NCI-H774 (cell line): ENCODE results near the gene ATP5PD.
A peak's percentile ranks its signal among the peaks of the same experiment; 100 is the strongest.
"Not testable (repeated sequence)": the region's sequence is repeated elsewhere in the genome, so short reads cannot be mapped to it uniquely, and the experiment has no call there.

Experiments used
- DNase-seq: peaks from one replicate; lab custom pipeline; 2025; lab: John Stamatoyannopoulos, UW

Gene ATP5PD

GRCh38 chr17:75020331-75021110 is 26.2 kb downstream of the ATP5PD start:
- DNase-seq: no peak

- no peak for DNase-seq
Observed at GRCh38 chr17:75019710-75020109, 27.1 kb downstream of the ATP5PD start.

DNA sequence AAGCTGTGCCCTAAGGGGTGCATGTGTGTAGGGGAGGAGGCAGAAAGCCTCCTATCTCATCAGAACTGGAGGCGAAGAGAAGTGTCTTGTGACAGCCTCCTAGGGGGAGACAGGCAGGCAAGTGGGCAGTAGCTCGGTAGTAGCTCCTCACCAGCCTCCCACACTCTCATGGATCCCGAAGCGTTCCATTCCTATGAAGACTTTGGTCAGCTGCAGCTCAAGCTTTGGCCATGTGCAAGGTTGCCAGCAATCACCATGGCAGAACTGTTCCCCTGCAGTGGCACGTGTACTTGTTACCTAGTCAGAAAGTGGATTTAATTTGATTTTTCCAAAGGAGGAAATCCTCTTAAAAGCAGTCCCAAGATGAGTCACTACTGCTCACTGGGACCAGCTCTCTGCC is 27.6 kb downstream of the ATP5PD start:
- DNase-seq: no peak

DNA sequence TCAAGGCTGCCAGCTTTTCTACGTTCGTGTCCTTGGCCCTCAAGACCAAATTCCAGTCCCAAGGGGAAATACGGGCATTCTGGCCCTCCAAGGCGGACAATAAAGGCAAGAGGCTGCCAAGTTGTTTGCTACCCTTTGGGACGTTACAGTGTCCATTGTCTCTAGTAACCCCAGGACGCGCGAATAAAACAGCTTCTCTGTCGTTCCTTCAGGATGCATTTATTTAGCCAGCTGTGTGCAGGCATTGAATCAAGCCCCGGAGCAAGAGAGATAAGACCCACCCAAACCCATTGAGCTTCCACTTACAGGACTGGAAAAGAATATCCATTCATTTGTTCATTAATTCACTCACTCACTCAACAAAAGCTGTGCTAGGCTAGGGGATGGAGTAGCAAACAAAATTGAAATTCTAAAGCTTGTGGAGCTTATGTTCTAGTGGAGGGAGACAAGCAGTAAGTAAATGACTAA is 33.6 kb downstream of the ATP5PD start:
- DNase-seq: no peak

DNA sequence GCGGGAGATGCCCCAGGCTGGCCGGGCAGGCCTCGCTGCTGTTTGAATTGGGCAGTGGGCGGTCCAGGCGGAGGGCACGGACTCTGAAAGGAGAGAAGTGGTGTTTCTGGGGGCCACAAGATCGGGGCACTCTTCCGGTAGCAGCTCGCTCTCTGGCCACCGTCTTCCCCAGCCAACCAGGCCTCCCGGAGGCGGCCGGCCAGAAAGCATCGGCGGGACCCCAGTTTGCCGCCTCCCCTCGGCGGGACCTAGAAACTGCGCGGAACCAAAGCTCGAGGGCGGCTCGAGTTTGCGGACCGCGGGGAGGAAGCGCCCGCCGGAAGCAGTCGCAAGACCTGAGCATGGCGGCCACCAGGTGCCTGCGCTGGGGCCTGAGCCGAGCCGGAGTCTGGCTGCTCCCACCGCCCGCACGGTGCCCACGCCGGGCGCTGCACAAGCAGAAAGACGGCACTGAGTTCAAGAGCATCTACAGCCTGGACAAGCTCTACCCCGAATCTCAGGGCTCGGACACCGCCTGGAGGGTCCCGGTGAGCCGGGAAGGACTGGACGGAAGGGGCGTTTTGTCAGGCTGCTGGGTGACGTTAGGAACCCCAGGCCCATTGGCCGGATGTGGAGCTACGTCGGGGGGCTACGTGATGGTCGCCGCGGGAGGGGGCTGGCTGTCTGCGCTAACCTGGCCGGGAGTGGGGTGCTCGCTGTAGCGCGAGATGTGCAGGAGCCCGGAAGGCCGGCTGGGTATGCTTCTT is 34.2 kb downstream of the ATP5PD start, which contains the start of gene MRPL58:
MRPL58 (plus strand) TSS at position 325 of the 746 bp plus-strand sequence; CDS start at position 342, 17 bp downstream.
- peak; percentile 90 for DNase-seq

- no peak for DNase-seq
Observed at GRCh38 chr17:75012096-75012345, 34.7 kb downstream of the ATP5PD start.

DNA sequence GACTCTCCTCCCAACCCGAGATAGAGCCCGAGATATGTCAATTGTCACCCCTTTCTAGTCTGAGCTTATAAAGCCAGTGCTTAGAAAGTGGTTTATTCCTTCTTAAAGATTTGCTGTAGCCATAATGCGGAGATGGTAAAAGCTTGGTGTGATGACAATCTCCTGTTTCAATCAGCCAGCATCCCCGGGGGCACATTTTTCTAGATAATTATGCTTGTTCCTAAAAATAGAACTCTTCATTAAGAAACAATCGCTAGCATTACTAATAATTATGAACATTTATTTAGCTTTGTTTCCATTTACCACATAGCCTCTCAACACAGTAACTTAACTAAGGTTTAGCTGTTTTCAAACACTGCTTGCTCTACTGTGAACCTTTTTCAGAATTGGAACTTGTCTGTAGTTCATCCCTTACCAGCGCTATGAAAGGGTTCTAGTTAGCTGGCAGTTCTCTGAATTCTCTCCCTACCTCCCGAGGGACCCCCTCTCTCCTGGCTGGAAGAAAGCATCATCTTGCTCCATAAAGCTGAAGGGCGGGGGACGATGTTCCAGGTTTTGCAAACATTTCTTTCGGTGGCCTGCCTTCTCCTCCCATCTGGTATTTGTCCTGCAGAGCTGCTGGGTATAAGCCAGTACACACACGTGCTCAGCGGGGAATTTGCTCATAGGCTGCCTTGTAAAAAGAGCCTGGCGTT is 35.2 kb downstream of the ATP5PD start:
- DNase-seq: peak; percentile 52

DNA sequence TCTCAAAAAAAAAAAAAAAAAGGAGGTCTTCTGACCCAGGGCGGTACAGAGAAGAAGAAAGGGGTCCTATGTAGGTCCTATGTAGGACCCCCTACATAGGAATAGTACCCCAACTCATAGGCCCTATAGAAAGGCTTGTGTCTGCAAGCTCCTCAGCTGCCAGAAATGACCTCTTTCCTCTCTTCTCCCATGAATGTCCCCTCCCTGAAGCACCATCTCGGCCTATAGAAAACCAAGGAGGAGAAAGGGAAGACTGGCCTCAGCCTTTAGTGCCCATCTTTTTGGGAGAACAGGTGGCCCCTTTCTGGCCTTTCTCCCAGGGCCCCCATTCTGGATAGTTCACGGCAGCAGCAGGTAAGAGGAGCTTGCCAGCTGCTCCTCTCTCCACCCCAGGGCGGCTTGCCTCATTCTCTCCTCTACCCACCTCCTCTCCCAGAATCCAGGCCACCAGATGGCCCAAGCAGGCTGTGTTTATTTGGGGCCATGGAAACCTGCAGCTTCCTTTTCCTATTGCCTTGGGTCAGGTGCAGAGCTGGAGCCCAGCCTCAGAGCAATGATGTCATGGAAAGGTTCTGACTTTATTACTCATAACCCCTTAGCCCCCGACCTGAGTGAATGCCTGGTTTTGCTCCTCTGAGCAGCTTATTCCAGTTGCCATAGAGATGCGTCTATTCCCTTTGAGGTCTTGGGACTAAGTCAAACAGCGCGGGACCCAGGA is 35.9 kb downstream of the ATP5PD start:
- peak; percentile 82 for DNase-seq

GRCh38 chr17:75009139-75009724 is 37.5 kb downstream of the ATP5PD start:
- no peak for DNase-seq

GRCh38 chr17:75008373-75008772 is 38.4 kb downstream of the ATP5PD start:
- DNase-seq: no peak

- no peak for DNase-seq
Observed at GRCh38 chr17:75006653-75007052, 40.1 kb downstream of the ATP5PD start.

DNA sequence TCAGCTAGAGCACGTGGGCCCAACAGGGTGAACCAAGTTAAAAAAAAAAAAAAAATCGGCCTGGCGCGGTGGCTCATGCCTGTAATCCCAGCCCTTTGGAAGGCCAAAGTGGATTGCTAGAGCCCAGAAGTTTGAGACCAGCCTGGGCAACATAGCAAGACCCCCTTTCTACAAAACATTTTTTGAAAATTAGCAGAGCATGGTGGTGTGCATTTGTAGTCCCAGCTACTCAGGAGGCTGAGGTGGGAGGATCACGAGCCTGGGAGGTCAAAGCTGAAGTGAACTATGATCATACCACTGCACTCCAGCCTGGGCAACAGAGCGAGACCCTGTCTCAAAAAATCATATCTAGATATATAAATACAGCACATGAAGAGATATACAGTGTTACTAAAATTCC is 40.7 kb downstream of the ATP5PD start:
- DNase-seq: not testable (repeated sequence)

GRCh38 chr17:75005291-75005690 is 41.5 kb downstream of the ATP5PD start:
- no peak for DNase-seq

DNA sequence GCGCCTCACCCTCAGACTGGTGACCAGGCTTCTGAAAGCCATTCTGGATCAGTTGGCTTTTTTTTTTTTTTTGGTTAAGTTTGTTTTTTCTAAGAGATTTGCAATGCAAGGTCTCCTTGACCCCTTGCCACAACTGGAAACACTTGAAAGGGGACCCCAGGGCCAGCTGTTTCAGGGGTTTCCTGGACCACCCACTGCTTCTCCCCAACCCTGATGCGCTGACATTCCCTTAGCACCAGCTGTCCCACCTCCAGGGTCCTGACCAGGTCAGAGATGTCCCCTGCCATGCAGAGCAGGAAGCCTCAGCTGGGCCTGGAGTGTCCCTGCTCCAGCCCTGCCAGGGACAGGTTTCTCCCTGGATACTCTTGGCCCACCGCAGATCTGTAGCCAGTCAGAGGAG is 42.4 kb downstream of the ATP5PD start:
- no peak for DNase-seq

GRCh38 chr17:75003957-75004355 is 42.8 kb downstream of the ATP5PD start:
- no peak for DNase-seq

- no peak for DNase-seq
Observed at GRCh38 chr17:75003070-75003956, 43.5 kb downstream of the ATP5PD start.

DNA sequence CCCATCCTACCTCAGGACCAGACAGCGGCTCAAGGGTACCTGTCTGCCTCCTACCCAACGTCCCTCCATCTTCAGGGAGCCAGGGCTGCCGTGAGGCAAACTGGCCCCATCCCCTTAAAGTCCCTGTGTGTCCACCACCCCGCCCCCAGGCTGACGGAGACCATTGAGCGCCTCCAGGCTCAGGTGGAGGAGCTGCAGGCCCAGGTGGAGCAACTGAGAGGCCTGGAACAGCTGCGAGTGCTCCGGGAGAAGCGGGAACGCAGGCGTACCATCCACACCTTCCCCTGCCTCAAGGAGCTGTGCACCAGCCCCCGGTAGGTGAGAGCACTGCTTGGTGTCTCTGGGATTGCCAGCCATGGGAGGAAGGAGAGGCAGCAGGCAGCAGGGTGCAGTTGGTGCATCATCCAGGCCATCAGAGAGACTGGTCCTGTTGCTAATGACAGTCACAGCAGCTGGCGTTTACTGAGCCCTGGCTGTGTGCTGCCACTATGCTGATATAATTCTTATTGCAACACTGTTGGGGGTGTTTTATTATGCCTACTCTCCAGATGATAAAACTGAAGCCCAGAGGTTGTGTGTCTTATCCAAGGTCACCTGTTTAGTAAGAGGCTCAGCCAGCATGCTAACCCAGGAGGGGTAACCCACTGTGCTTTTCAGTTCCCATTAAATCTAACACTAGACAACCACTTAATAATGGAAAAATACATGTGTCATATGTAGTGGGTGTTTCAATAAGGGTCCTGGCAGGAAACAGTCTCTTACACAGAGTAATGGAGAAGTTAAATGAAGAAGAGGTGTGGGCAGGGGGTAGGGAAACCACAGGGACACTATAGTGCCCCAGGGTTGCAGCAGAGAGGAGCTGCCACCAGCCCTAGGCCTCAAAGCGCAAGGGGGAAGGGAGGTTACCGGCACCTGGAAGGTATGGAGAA is 44.6 kb downstream of the ATP5PD start:
- DNase-seq: no peak

DNA sequence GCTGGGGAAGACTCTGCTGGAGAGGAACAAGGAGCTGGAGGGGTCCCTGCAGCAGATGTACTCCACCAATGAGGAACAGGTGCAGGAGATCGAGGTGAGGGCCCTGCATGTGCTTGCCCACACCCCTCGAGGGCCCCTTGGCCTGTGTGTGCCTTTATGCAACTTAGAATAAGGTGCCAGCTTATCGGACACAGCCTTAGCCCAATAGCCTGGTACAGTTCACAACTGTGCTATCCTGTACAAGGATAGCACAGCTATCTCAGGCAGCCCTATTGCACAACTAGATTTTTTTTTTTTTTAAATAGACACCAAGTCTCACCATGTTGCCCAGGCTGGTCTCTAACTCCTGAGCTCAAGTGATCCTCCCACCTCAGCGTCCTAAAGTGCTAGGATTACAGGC is 47.2 kb downstream of the ATP5PD start:
- DNase-seq: no peak

GRCh38 chr17:74998783-74999182 is 48.0 kb downstream of the ATP5PD start:
- no peak for DNase-seq

- DNase-seq: no peak
Observed at GRCh38 chr17:74995847-74996246, 50.9 kb downstream of the ATP5PD start.
